DND-41 (cell line): ENCODE data around the gene LRGUK.

Experiments used
- ATAC-seq: fragments of 200-7000 bp; cut with Tn5 transposase; 3 replicates; pipeline ENCODE4 v1.9.1; 2021; ENCODE audit warnings: low read depth; ENCODE audit not compliant: insufficient read depth
- DNase-seq: peaks from one replicate; pipeline ENCODE4 v3.0.0-alpha.2; 2020
- H2AFZ ChIP-seq: 2 replicates; pipeline ENCODE4 v1.6.0; 2012; ENCODE audit warnings: low read depth, low read length
- H3K27ac ChIP-seq: 2 replicates; pipeline ENCODE4 v1.5.1; 2012; ENCODE audit warnings: low read length, inconsistent platforms
- H3K27me3 ChIP-seq: fragments of 200-600 bp; sonication (generic); 2 replicates; pipeline ENCODE4 v1.6.0; 2012; ENCODE audit warnings: low read length, mild to moderate bottlenecking, inconsistent platforms; ENCODE audit not compliant: insufficient read depth, poor library complexity
- H3K36me3 ChIP-seq: 2 replicates; pipeline ENCODE4 v1.5.1; 2012; ENCODE audit warnings: low read length, inconsistent platforms; ENCODE audit not compliant: insufficient read depth
- H3K4me1 ChIP-seq: 2 replicates; pipeline ENCODE4 v1.5.1; 2012; ENCODE audit warnings: mild to moderate bottlenecking, low read length; ENCODE audit not compliant: insufficient read depth
- H3K4me2 ChIP-seq: 2 replicates; pipeline ENCODE4 v1.6.0; 2012; ENCODE audit warnings: mild to moderate bottlenecking, moderate library complexity, low read length, inconsistent platforms; ENCODE audit not compliant: insufficient read depth
- H3K4me3 ChIP-seq, 2 experiments: fragments of 200-600 bp in 1 of 2; shearing (Covaris generic) in 1 of 2; 2 replicates each; pipeline ENCODE4 v1.5.1; 2012 to 2016; ENCODE audit warnings: inconsistent platforms in 2 of 2, low read length in 2 of 2, mild to moderate bottlenecking in 2 of 2, low read depth in 1 of 2, moderate library complexity in 1 of 2
- H3K79me2 ChIP-seq: 2 replicates; pipeline ENCODE4 v1.6.0; 2012; ENCODE audit warnings: low read length, inconsistent platforms; ENCODE audit not compliant: insufficient read depth
- H3K9ac ChIP-seq: 2 replicates; pipeline ENCODE4 v1.6.0; 2012; ENCODE audit warnings: low read depth, mild to moderate bottlenecking, inconsistent platforms, low read length, moderate library complexity
- H3K9me3 ChIP-seq: 2 replicates; pipeline ENCODE4 v1.5.1; 2012; ENCODE audit warnings: low read length, moderate library complexity, mild to moderate bottlenecking, inconsistent platforms; ENCODE audit not compliant: insufficient read depth, severe bottlenecking
- H4K20me1 ChIP-seq: 2 replicates; pipeline ENCODE4 v1.6.0; 2012; ENCODE audit warnings: low read length; ENCODE audit not compliant: insufficient read depth
- EZH2 ChIP-seq: IDR thresholded peaks from 3 replicates; pipeline ENCODE4 v1.6.1; 2012; ENCODE audit warnings: borderline replicate concordance, low read depth, mild to moderate bottlenecking, moderate library complexity, low read length, inconsistent platforms; ENCODE audit not compliant: severe bottlenecking
- TF ChIP-seq, protein P1 (sequence below): IDR thresholded peaks from 2 replicates; pipeline ENCODE4 v1.5.1; 2012; ENCODE audit warnings: borderline replicate concordance, low read length, moderate library complexity, mild to moderate bottlenecking; ENCODE audit not compliant: poor library complexity, severe bottlenecking; ENCODE audit errors: extremely low read depth

LRGUK gene

GRCh38 chr7:134189559-134189958, 62.4 kb downstream of the LRGUK start:
- Histone ChIP-seq H3K36me3 (no peaks in the 10 kb centered on the region), H2AFZ (no peak overlapping the region), H3K4me3 (no peak overlapping the region), H3K27ac (no peak overlapping the region), H4K20me1 (no peaks in the 10 kb centered on the region), H3K27me3 (no peaks in the 10 kb centered on the region), H3K4me1 (no peaks in the 10 kb centered on the region), H3K79me2 (no peaks in the 10 kb centered on the region), H3K9me3 (no peaks in the 10 kb centered on the region), H3K9ac (no peak overlapping the region), H3K4me2 (no peak overlapping the region)
- no peak for DNase-seq
- TF ChIP-seq, protein P1, sequence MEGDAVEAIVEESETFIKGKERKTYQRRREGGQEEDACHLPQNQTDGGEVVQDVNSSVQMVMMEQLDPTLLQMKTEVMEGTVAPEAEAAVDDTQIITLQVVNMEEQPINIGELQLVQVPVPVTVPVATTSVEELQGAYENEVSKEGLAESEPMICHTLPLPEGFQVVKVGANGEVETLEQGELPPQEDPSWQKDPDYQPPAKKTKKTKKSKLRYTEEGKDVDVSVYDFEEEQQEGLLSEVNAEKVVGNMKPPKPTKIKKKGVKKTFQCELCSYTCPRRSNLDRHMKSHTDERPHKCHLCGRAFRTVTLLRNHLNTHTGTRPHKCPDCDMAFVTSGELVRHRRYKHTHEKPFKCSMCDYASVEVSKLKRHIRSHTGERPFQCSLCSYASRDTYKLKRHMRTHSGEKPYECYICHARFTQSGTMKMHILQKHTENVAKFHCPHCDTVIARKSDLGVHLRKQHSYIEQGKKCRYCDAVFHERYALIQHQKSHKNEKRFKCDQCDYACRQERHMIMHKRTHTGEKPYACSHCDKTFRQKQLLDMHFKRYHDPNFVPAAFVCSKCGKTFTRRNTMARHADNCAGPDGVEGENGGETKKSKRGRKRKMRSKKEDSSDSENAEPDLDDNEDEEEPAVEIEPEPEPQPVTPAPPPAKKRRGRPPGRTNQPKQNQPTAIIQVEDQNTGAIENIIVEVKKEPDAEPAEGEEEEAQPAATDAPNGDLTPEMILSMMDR: no peak
- no peak for TF ChIP-seq EZH2
- ATAC-seq: no peak

- H3K4me2 ChIP-seq: no peak overlapping the region
- no peak overlapping the region for H2AFZ ChIP-seq
- H3K9me3 ChIP-seq: no peaks in the 10 kb centered on the region
- no peak overlapping the region for H3K27ac ChIP-seq
- ATAC-seq (no peak), DNase-seq (no peak)
- H3K9ac ChIP-seq: no peak overlapping the region
- H4K20me1 ChIP-seq: no peaks in the 10 kb centered on the region
- TF ChIP-seq EZH2: no peak
- TF ChIP-seq, protein P1: no peak
- no peaks in the 10 kb centered on the region for H3K4me1 ChIP-seq
- no peaks in the 10 kb centered on the region for H3K79me2 ChIP-seq
- H3K36me3 ChIP-seq: no peaks in the 10 kb centered on the region
- no peak overlapping the region for H3K4me3 ChIP-seq
- H3K27me3 ChIP-seq: no peaks in the 10 kb centered on the region
Measured at GRCh38 chr7:134191876-134192275, 64.7 kb downstream of the LRGUK start.

GRCh38 chr7:134193240-134193639, 66.1 kb downstream of the LRGUK start:
- no peaks in the 10 kb centered on the region for H3K4me1 ChIP-seq
- no peaks in the 10 kb centered on the region for H3K9me3 ChIP-seq
- H3K79me2 ChIP-seq: no peaks in the 10 kb centered on the region
- no peaks in the 10 kb centered on the region for H3K36me3 ChIP-seq
- no peak overlapping the region for H3K27ac ChIP-seq
- no peak overlapping the region for H3K4me2 ChIP-seq
- H3K9ac ChIP-seq: no peak overlapping the region
- H3K27me3 ChIP-seq: no peaks in the 10 kb centered on the region
- no peak overlapping the region for H3K4me3 ChIP-seq
- no peak for DNase-seq
- TF ChIP-seq, protein P1: no peak
- no peak for TF ChIP-seq EZH2
- no peak for ATAC-seq
- no peaks in the 10 kb centered on the region for H4K20me1 ChIP-seq
- no peak overlapping the region for H2AFZ ChIP-seq

DNA sequence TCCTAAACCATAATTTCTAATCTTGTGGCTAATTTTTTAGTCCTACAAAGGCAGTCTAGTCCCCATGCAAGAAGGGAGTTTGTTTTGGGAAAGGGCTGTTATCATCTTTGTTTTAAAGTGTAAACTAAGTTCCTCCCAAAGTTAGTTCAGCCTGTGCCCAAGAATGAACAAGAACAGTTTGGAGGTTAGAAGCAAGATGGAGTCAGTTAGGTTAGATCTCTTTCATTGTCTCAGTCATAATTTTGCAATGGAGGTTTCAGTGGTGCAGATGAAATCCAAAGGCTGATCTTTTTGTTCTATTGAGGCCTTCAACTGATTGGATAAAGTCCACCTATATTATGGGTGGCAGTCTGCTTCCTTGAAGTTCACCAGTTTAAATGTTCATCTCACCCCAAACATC, 68.1 kb downstream of the LRGUK start:
- Histone ChIP-seq H4K20me1 (no peaks in the 10 kb centered on the region), H3K27me3 (no peaks in the 10 kb centered on the region), H3K4me3 (no peak overlapping the region), H3K4me2 (no peak overlapping the region), H3K9ac (no peak overlapping the region), H2AFZ (no peak overlapping the region), H3K4me1 (no peaks in the 10 kb centered on the region), H3K27ac (no peak overlapping the region), H3K36me3 (no peaks in the 10 kb centered on the region), H3K79me2 (no peaks in the 10 kb centered on the region), H3K9me3 (no peaks in the 10 kb centered on the region)
- TF ChIP-seq EZH2: no peak
- TF ChIP-seq, protein P1: no peak
- DNase-seq (no peak), ATAC-seq (no peak)
